ENCODE results near the gene CDH23. TPM values are rescaled to one million over a fixed set of nuclear protein-coding genes. Genes with fewer than 3 reads are reported as not detected.

CDH23 gene
- total RNA-seq, 1 donor from 2014 or later: not detected

GRCh38 chr10:71580415-71580814 lies 183.7 kb downstream of the CDH23 start:
- no peak for TF ChIP-seq CTCF (IDR thresholded peaks at IDR 0.05; ENCODE audit: insufficient read depth, low read length, severe bottlenecking)
- Histone ChIP-seq H3K27me3 (ENCODE audit: control insufficient read depth, insufficient read depth, low read length) (peaks cover 8% of the 10 kb centered on the region), H3K36me3 (ENCODE audit: control insufficient read depth, insufficient read depth, low read length) (no peaks in the 10 kb centered on the region), H3K4me3 (ENCODE audit: low read depth, low read length) (no peak overlapping the region)
- FAIRE-seq (peak; percentile 98), DNase-seq (ENCODE audit: low read depth) (no peak)

GRCh38 chr10:71580926-71581325 lies 184.2 kb downstream of the CDH23 start:
- no peak for TF ChIP-seq CTCF (IDR thresholded peaks at IDR 0.05; ENCODE audit: insufficient read depth, low read length, severe bottlenecking)
- DNase-seq (ENCODE audit: low read depth) (no peak), FAIRE-seq (peak; percentile 60)
- Histone ChIP-seq H3K4me3 (ENCODE audit: low read depth, low read length) (no peak overlapping the region), H3K27me3 (ENCODE audit: control insufficient read depth, insufficient read depth, low read length) (peaks cover 7% of the 10 kb centered on the region), H3K36me3 (ENCODE audit: control insufficient read depth, insufficient read depth, low read length) (no peaks in the 10 kb centered on the region)

GRCh38 chr10:71581376-71581775 lies 184.7 kb downstream of the CDH23 start:
- peak; percentile 23 for FAIRE-seq
- Histone ChIP-seq H3K36me3 (ENCODE audit: control insufficient read depth, insufficient read depth, low read length) (no peaks in the 10 kb centered on the region), H3K4me3 (ENCODE audit: low read depth, low read length) (no peak overlapping the region), H3K27me3 (ENCODE audit: control insufficient read depth, insufficient read depth, low read length) (peaks cover 4% of the 10 kb centered on the region)
- TF ChIP-seq CTCF (IDR thresholded peaks at IDR 0.05; ENCODE audit: insufficient read depth, low read length, severe bottlenecking): no peak
- no peak for DNase-seq (ENCODE audit: low read depth)

- Histone ChIP-seq H3K27me3 (ENCODE audit: control insufficient read depth, insufficient read depth, low read length) (peaks cover 2% of the 10 kb centered on the region), H3K36me3 (ENCODE audit: control insufficient read depth, insufficient read depth, low read length) (no peaks in the 10 kb centered on the region), H3K4me3 (ENCODE audit: low read depth, low read length) (no peak overlapping the region)
- FAIRE-seq: no peak
- TF ChIP-seq CTCF (IDR thresholded peaks at IDR 0.05; ENCODE audit: insufficient read depth, low read length, severe bottlenecking): no peak
- peak; percentile 7 for DNase-seq (ENCODE audit: low read depth)
Measured at GRCh38 chr10:71582019-71582418, 185.3 kb downstream of the CDH23 start.

GRCh38 chr10:71582506-71583475 lies 186.1 kb downstream of the CDH23 start:
- TF ChIP-seq CTCF (IDR thresholded peaks at IDR 0.05; ENCODE audit: insufficient read depth, low read length, severe bottlenecking): no peak
- no peaks in the 10 kb centered on the region for H3K27me3 ChIP-seq (ENCODE audit: control insufficient read depth, insufficient read depth, low read length)
- no peaks in the 10 kb centered on the region for H3K36me3 ChIP-seq (ENCODE audit: control insufficient read depth, insufficient read depth, low read length)
- no peak for FAIRE-seq
- H3K4me3 ChIP-seq (ENCODE audit: low read depth, low read length): no peak overlapping the region
- DNase-seq (ENCODE audit: low read depth): no peak
